CD4-positive, alpha-beta T cell treated with Interleukin-21 for 1 hour (primary cell): ENCODE results near the gene SUV39H2.
A peak's percentile ranks its signal among the peaks of the same experiment; 100 is the strongest.
"Not testable (repeated sequence)": the region's sequence is repeated elsewhere in the genome, so short reads cannot be mapped to it uniquely, and the experiment has no call there.

ENCODE experiments used
- DNase-seq: peaks from one replicate; pipeline ENCODE4 v3.0.0-alpha.2; 2020

SUV39H2 gene

GRCh38 chr10:14878266-14879123 is at the start of gene SUV39H2:
Gene SUV39H2, plus strand, starts transcription at chr10:14878866. Its CDS starts 23 bp downstream, at chr10:14878889.
- DNase-seq, result peak; percentile 93

GRCh38 chr10:14833106-14833505 is 45.6 kb upstream of the SUV39H2 start:
- no peak for DNase-seq

GRCh38 chr10:14836208-14836607 is 42.5 kb upstream of the SUV39H2 start:
- DNase-seq, result no peak

- no peak for DNase-seq
Measured at GRCh38 chr10:14837003-14837756, 41.5 kb upstream of the SUV39H2 start.

- peak; percentile 99 for DNase-seq
Measured at GRCh38 chr10:14837757-14838581, 40.7 kb upstream of the SUV39H2 start, which contains the start of the genes CDNF, HSPA14 and MSANTD7. Gene CDNF, minus strand, starts transcription at chr10:14838037. Its CDS starts 91 bp downstream, at chr10:14837946. Gene HSPA14, plus strand, starts transcription at chr10:14838306. Its CDS starts 97 bp downstream, at chr10:14838403. Gene MSANTD7, plus strand, starts transcription at chr10:14838306. Its CDS starts 3,979 bp downstream, at chr10:14842285.

GRCh38 chr10:14838582-14839304 is 39.9 kb upstream of the SUV39H2 start:
- peak; percentile 28 for DNase-seq

GRCh38 chr10:14839305-14839695 is 39.4 kb upstream of the SUV39H2 start:
- DNase-seq, result no peak

GRCh38 chr10:14840178-14840577 is 38.5 kb upstream of the SUV39H2 start:
- no peak for DNase-seq

- no peak for DNase-seq
Measured at GRCh38 chr10:14843327-14843988, 35.2 kb upstream of the SUV39H2 start.

GRCh38 chr10:14844948-14845347 is 33.7 kb upstream of the SUV39H2 start:
- no peak for DNase-seq

GRCh38 chr10:14852236-14852635 is 26.4 kb upstream of the SUV39H2 start:
- no peak for DNase-seq

- no peak for DNase-seq
Measured at GRCh38 chr10:14855453-14855852, 23.2 kb upstream of the SUV39H2 start.

- no peak for DNase-seq
Measured at GRCh38 chr10:14858338-14858960, 20.2 kb upstream of the SUV39H2 start.

GRCh38 chr10:14859043-14859442 is 19.6 kb upstream of the SUV39H2 start:
- no peak for DNase-seq

- no peak for DNase-seq
Measured at GRCh38 chr10:14859775-14860174, 18.9 kb upstream of the SUV39H2 start.

GRCh38 chr10:14860791-14861190 is 17.9 kb upstream of the SUV39H2 start:
- no peak for DNase-seq

- DNase-seq, result not testable (repeated sequence)
Measured at GRCh38 chr10:14864466-14864865, 14.2 kb upstream of the SUV39H2 start.

GRCh38 chr10:14864871-14865270 is 13.8 kb upstream of the SUV39H2 start:
- DNase-seq, result not testable (repeated sequence)

GRCh38 chr10:14873090-14873760 is 5.4 kb upstream of the SUV39H2 start:
- no peak for DNase-seq

- no peak for DNase-seq
Measured at GRCh38 chr10:14875941-14876340, 2.7 kb upstream of the SUV39H2 start.
